K562 (cell line): Measurements from ENCODE around the gene MTNR1B. TPM values are rescaled to one million over a fixed set of nuclear protein-coding genes. Genes with fewer than 3 reads are reported as not detected.

Experiments used
- ATAC-seq: fragments of 200-7000 bp; cut with Tn5 transposase; 3 replicates; pipeline ENCODE4 v1.9.1; 2020; ENCODE audit warnings: moderate library complexity
- BruUV-seq: library from RNA; stranded (reverse); fragments of 400-500 nt; replicated peaks from 2 replicates; lab custom pipeline; 2021; lab: Mats Ljungman, UMichigan
- CTCF ChIA-PET: fragments of 300-600 bp; formaldehyde crosslinking; extraction: SDS; loops from one replicate; lab custom pipeline; 2021; ENCODE audit warnings: low intra/inter-chr PET ratio; lab: Yijun Ruan, JAX
- POLR2A ChIA-PET: fragments of 300-600, 350-650 bp; sonication (Branson Sonifier 250); formaldehyde crosslinking; extraction: SDS; loops from one replicate; lab custom pipeline; 2021; ENCODE audit warnings: antibody characterized with exemption, inconsistent platforms; lab: Yijun Ruan, JAX
- DNase-seq, 4 experiments: peaks; one replicate each; pipeline versions ENCODE4 v3.0.0 to v3.0.0-alpha.2; 2011 to 2018; ENCODE audit warnings: low spot score in 3 of 4, mixed read lengths in 3 of 4; ENCODE audit errors: extremely low read depth in 1 of 4
- FAIRE-seq: peaks from 2 replicates; lab custom pipeline; 2011; peaks lifted over from hg19 to GRCh38; lab: Jason Lieb, UNC
- H2AFZ ChIP-seq: 2 replicates; pipeline ENCODE4 v1.6.0; 2011; ENCODE audit warnings: low read depth, low read length, control low read depth, inconsistent platforms
- H3K27ac ChIP-seq: fragments of 200-600 bp; 3 replicates; pipeline ENCODE4 v1.8.0; 2011; ENCODE audit warnings: low read depth, mild to moderate bottlenecking, control low read depth, inconsistent platforms, low read length, moderate library complexity, mixed read lengths; ENCODE audit errors: extremely low read depth
- H3K27me3 ChIP-seq, 2 experiments: fragments of 300-600 bp in 1 of 2; 2 replicates in 1 of 2; 3 replicates in 1 of 2; pipeline versions ENCODE4 v1.6.0 to v1.8.0; 2011; ENCODE audit warnings: inconsistent platforms in 2 of 2, low read length in 2 of 2, mild to moderate bottlenecking in 1 of 2, mixed read lengths in 1 of 2, moderate library complexity in 1 of 2; ENCODE audit not compliant: control insufficient read depth in 2 of 2, insufficient read depth in 2 of 2
- H3K36me3 ChIP-seq: fragments of 300-600 bp; 3 replicates; pipeline ENCODE4 v1.8.0; 2011; ENCODE audit warnings: mild to moderate bottlenecking, low read length, inconsistent platforms; ENCODE audit not compliant: control insufficient read depth, insufficient read depth
- H3K4me1 ChIP-seq, 2 experiments: fragments of 200-600 bp in 1 of 2; replicated peaks in 1 of 2; 2 replicates in 1 of 2; 3 replicates in 1 of 2; pipeline versions ENCODE4 v1.5.1 to v1.8.0; 2011; ENCODE audit warnings: inconsistent platforms in 2 of 2, low read length in 2 of 2, mild to moderate bottlenecking in 1 of 2, mixed read lengths in 1 of 2, moderate library complexity in 1 of 2; ENCODE audit not compliant: control insufficient read depth in 2 of 2, insufficient read depth in 2 of 2
- H3K4me2 ChIP-seq: 2 replicates; pipeline ENCODE4 v1.6.1; 2011; ENCODE audit warnings: low read length, control low read depth, inconsistent platforms, mixed read lengths; ENCODE audit not compliant: insufficient read depth
- H3K4me3 ChIP-seq: fragments of 200-600 bp; sonication (generic), shearing (Covaris generic); 2 replicates; pipeline ENCODE4 v1.5.1; 2016; ENCODE audit warnings: control low read depth, inconsistent platforms
- H3K79me2 ChIP-seq: fragments of 200-600 bp; 3 replicates; pipeline ENCODE4 v1.8.0; 2011; ENCODE audit warnings: low read length, inconsistent platforms; ENCODE audit not compliant: control insufficient read depth, insufficient read depth
- H3K9ac ChIP-seq, 2 experiments: 2 replicates each; pipeline versions ENCODE4 v1.6.0 to v1.6.1; 2011; ENCODE audit warnings: low read depth in 2 of 2, low read length in 2 of 2, control low read depth in 1 of 2, inconsistent platforms in 1 of 2, mild to moderate bottlenecking in 1 of 2, mixed read lengths in 1 of 2; ENCODE audit not compliant: insufficient read depth in 1 of 2
- H3K9me1 ChIP-seq: one replicate; pipeline ENCODE4 v1.6.0; 2011; ENCODE audit warnings: inconsistent platforms, mild to moderate bottlenecking, low read length, moderate library complexity; ENCODE audit not compliant: control insufficient read depth, insufficient read depth
- H3K9me3 ChIP-seq: replicated peaks from 2 replicates; pipeline ENCODE4 v1.5.1; 2011; ENCODE audit warnings: low read depth, low read length, inconsistent platforms; ENCODE audit not compliant: control insufficient read depth, insufficient read depth
- H4K20me1 ChIP-seq: replicated peaks from 2 replicates; pipeline ENCODE4 v1.6.1; 2011; ENCODE audit warnings: low read length, inconsistent platforms, mixed read lengths; ENCODE audit not compliant: control insufficient read depth, insufficient read depth
- ARID2 ChIP-seq: fragments of 450-650 bp; IDR thresholded peaks from 2 replicates; pipeline ENCODE4 v1.6.1; 2017; ENCODE audit warnings: antibody characterized with exemption, mild to moderate bottlenecking
- CHD4 ChIP-seq: fragments of 200-600 bp; sonication (generic); IDR thresholded peaks from 3 replicates; pipeline ENCODE4 v1.6.1; 2012; ENCODE audit warnings: low read depth, mild to moderate bottlenecking, mixed read lengths, low read length, inconsistent platforms; ENCODE audit not compliant: insufficient read depth, insufficient replicate concordance, poor library complexity, severe bottlenecking
- CREBBP ChIP-seq: IDR thresholded peaks from one replicate; pipeline ENCODE4 v1.6.1; 2012; ENCODE audit warnings: low read depth, mild to moderate bottlenecking, control low read depth, inconsistent platforms, low read length
- CTCFL ChIP-seq: IDR thresholded peaks from 2 replicates; pipeline ENCODE4 v1.6.1; 2011; ENCODE audit warnings: borderline replicate concordance, low read depth, mild to moderate bottlenecking, moderate library complexity, low read length; ENCODE audit not compliant: insufficient read depth, poor library complexity, severe bottlenecking
- ELF1 ChIP-seq: fragments of 200-800 bp; sonication (Bioruptor generic); IDR thresholded peaks from 2 replicates; pipeline ENCODE4 v1.6.1; 2016; ENCODE audit warnings: missing genetic modification characterization, missing compliant biosample characterization
- GMEB1 ChIP-seq: fragments of 250-450 bp; sonication (Bioruptor Pico); IDR thresholded peaks from 2 replicates; pipeline ENCODE4 v1.4.0; 2020; ENCODE audit warnings: mild to moderate bottlenecking
- HDAC1 ChIP-seq, 2 experiments: fragments of 450-650 bp; IDR thresholded peaks; 2 replicates each; pipeline ENCODE4 v1.6.1; 2016 to 2017; ENCODE audit warnings: inconsistent platforms in 1 of 2, mild to moderate bottlenecking in 1 of 2, moderate library complexity in 1 of 2
- IRF9 ChIP-seq: fragments of 450-650 bp; IDR thresholded peaks from 2 replicates; pipeline ENCODE4 v1.6.1; 2016; ENCODE audit warnings: missing biosample characterization, missing genetic modification characterization
- SAFB ChIP-seq: fragments of 200-400 bp; formaldehyde crosslinking; IDR thresholded peaks from 2 replicates; pipeline ENCODE4 v1.6.1; 2017; ENCODE audit warnings: low read depth, low read length, borderline replicate concordance
- TOE1 ChIP-seq, 2 experiments: fragments of 450-650 bp in 1 of 2; sonication (generic) in 1 of 2; formaldehyde crosslinking in 1 of 2; IDR thresholded peaks; 2 replicates each; pipeline versions ENCODE4 v1.7.1 to v1.8.0; 2016 to 2022; ENCODE audit warnings: borderline replicate concordance in 2 of 2, mild to moderate bottlenecking in 2 of 2, antibody characterized with exemption in 1 of 2, inconsistent platforms in 1 of 2, low read depth in 1 of 2, missing genetic modification reagents in 1 of 2, moderate library complexity in 1 of 2
- ZBTB17 ChIP-seq: fragments of 450-650 bp; formaldehyde crosslinking; IDR thresholded peaks from 2 replicates; pipeline ENCODE4 v1.4.0; 2020; ENCODE audit warnings: mild to moderate bottlenecking
- ZNF253 ChIP-seq: fragments of 250-450 bp; sonication (Bioruptor Pico); conservative IDR thresholded peaks from 2 replicates; pipeline ENCODE4 v1.6.1; 2021; ENCODE audit warnings: mild to moderate bottlenecking
- ZNF311 ChIP-seq: fragments of 250-450 bp; sonication (Bioruptor Pico); IDR thresholded peaks from 2 replicates; pipeline ENCODE4 v1.4.0; 2020; ENCODE audit warnings: mild to moderate bottlenecking, moderate library complexity
- ZNF445 ChIP-seq: fragments of 250-450 bp; sonication (Bioruptor Pico); IDR thresholded peaks from 2 replicates; pipeline ENCODE4 v1.4.0; 2020; ENCODE audit warnings: low read depth, mild to moderate bottlenecking, moderate library complexity
- WGBS: fragments of 100-300 bp; shearing (Covaris generic); methylation state at CpG from one replicate; pipeline ENCODE4 v1.1.6; 2016; ENCODE audit warnings: low coverage, mixed read lengths; ENCODE audit not compliant: insufficient coverage; ENCODE audit errors: missing lambda C conversion rate; 5-methylcytosine and 5-hydroxymethylcytosine counted together
- in situ Hi-C: fragments of 300-500 bp; cut with MboI; formaldehyde crosslinking; loops from 4 replicates; pipeline ENCODE4 v1.15.0; 2018; ENCODE audit warnings: inconsistent platforms, mixed read lengths
- intact Hi-C: fragments of 100-400 bp; cut with micrococcal nuclease; formaldehyde crosslinking; loops from 2 replicates; pipeline ENCODE4 v1.14.2; 2022
- polyA plus RNA-seq, 8 experiments: library from polyadenylated mRNA; depleted of rRNA in 4 of 8; stranded (reverse) in 5 of 8; unstranded in 3 of 8; fragments of >200 nt; fragmentation: Nextera tagmentation in 2 of 8; fragmentation: Illumina TruSeq in 1 of 8; extraction: Ambion mirVana in 2 of 8; extraction: Trizol in 1 of 8; gene quantifications; 2 replicates each; pipeline versions ENCODE4 v1.2.1 to v1.2.3, GENCODE V29; 2011 to 2014; ENCODE audit warnings: inconsistent platforms in 1 of 8, missing spikeins in 1 of 8
- total RNA-seq, 7 experiments: library from RNA; depleted of rRNA in 6 of 7; stranded (reverse); fragments of >200 nt in 6 of 7; fragmentation: Illumina TruSeq in 2 of 7; extraction: Trizol in 2 of 7; gene quantifications; 2 replicates each; pipeline versions ENCODE4 v1.2.1 to v1.2.3, GENCODE V29; 2011 to 2021; ENCODE audit warnings: low replicate concordance in 1 of 7

Gene MTNR1B
- total and polyA plus RNA-seq, 9 of the 15 experiments (the other 6 are each of a cell fraction or from before 2014, with no cell fraction given), result not detected

GRCh38 chr11:92964471-92964870 lies 5.0 kb upstream of the MTNR1B start:
- no peak for ATAC-seq
- 0% methylated on average over 8 of the region's 8 CpGs for WGBS
- H3K4me3 ChIP-seq, result no peak overlapping the region
- ChIA-PET POLR2A (interaction anchor here (0.9 kb wide), 1 partner anchor 108 kb away, joined by 3 read pairs; no protein-coding TSS in a partner anchor), CTCF (no interaction called here)
- TF ChIP-seq GMEB1 (no peak), HDAC1 (IDR thresholded peaks at IDR 0.05) (no peak), CTCFL (no peak), TOE1 (IDR thresholded peaks at IDR 0.05; ENCODE audit: borderline replicate concordance) (no peak), TOE1 (CRISPR knock-in tag; IDR thresholded peaks at IDR 0.05; ENCODE audit: borderline replicate concordance, low read depth) (no peak), CREBBP (no peak), SAFB (no peak), ZNF311 (CRISPR knock-in tag) (no peak), ZNF445 (CRISPR knock-in tag) (no peak), ZNF253 (CRISPR knock-in tag) (no peak), IRF9 (tag) (no peak), ZBTB17 (CRISPR knock-in tag) (no peak), ELF1 (no peak), ARID2 (no peak), CHD4 (no peak)
- no peak overlapping the region for H3K4me2 ChIP-seq
- no peaks in the 10 kb centered on the region for H4K20me1 ChIP-seq
- no peaks in the 10 kb centered on the region for H3K79me2 ChIP-seq
- H3K36me3 ChIP-seq, result no peaks in the 10 kb centered on the region
- no peak overlapping the region for H3K27ac ChIP-seq
- FAIRE-seq, result no peak
- no peak overlapping the region for H2AFZ ChIP-seq
- no peaks in the 10 kb centered on the region for H3K9me3 ChIP-seq
- in situ Hi-C loops (no loop called here), intact Hi-C loops (no loop called here)
- no peak for DNase-seq
- H3K27me3 ChIP-seq, result peaks cover 0 to 5% of the 10 kb centered on the region in 2 experiments; a peak in 2 of 5 replicates
- no peak overlapping the region for H3K9ac ChIP-seq
- 0 out of 5 replicates have a peak, but pooled peaks cover 0 to under 1% of the 10 kb centered on the region in 2 experiments for H3K4me1 ChIP-seq
- no peaks in the 10 kb centered on the region for H3K9me1 ChIP-seq
- no TSS peak for BruUV-seq
